H9 (cell line): Measurements from ENCODE around the gene GSG1L. TPM values are rescaled to one million over a fixed set of nuclear protein-coding genes. Genes with fewer than 3 reads are reported as not detected.

Source experiments
- DNase-seq: peaks from one replicate; pipeline ENCODE4 v3.0.0-alpha.2; 2017
- H2AFZ ChIP-seq: one replicate; pipeline ENCODE4 v1.6.1; 2013; ENCODE audit warnings: mild to moderate bottlenecking, low read length, control low read depth, moderate library complexity
- H2AK5ac ChIP-seq: 2 replicates; pipeline ENCODE4 v1.6.1; 2013; ENCODE audit warnings: low read length, control low read depth, mixed read lengths; ENCODE audit not compliant: insufficient read length
- H2BK120ac ChIP-seq: one replicate; pipeline ENCODE4 v1.6.1; 2013; ENCODE audit warnings: low read depth, mild to moderate bottlenecking, low read length, control low read depth, inconsistent platforms; ENCODE audit not compliant: poor library complexity, severe bottlenecking
- H2BK12ac ChIP-seq: 2 replicates; pipeline ENCODE4 v1.6.1; 2013; ENCODE audit warnings: low read length, control low read depth, mixed read lengths, low read depth; ENCODE audit not compliant: insufficient read length
- H2BK15ac ChIP-seq: 2 replicates; pipeline ENCODE4 v1.6.1; 2013; ENCODE audit warnings: low read depth, low read length, control low read depth
- H2BK20ac ChIP-seq: one replicate; pipeline ENCODE4 v1.6.1; 2013; ENCODE audit warnings: low read depth, mild to moderate bottlenecking, low read length, control low read depth, inconsistent platforms; ENCODE audit not compliant: poor library complexity, severe bottlenecking
- H2BK5ac ChIP-seq: 2 replicates; pipeline ENCODE4 v1.6.1; 2013; ENCODE audit warnings: low read length, control low read depth, mixed read lengths; ENCODE audit not compliant: insufficient read length
- H3K14ac ChIP-seq: 2 replicates; pipeline ENCODE4 v1.6.1; 2013; ENCODE audit warnings: low read length, control low read depth; ENCODE audit not compliant: insufficient read depth
- H3K18ac ChIP-seq: 2 replicates; pipeline ENCODE4 v1.6.1; 2013; ENCODE audit warnings: low read depth, mild to moderate bottlenecking, mixed read lengths, low read length, control low read depth; ENCODE audit not compliant: insufficient read length
- H3K23ac ChIP-seq: 2 replicates; pipeline ENCODE4 v1.6.1; 2013; ENCODE audit warnings: low read length, control low read depth, mixed read lengths, low read depth; ENCODE audit not compliant: insufficient read length
- H3K23me2 ChIP-seq: 2 replicates; pipeline ENCODE4 v1.6.1; 2013; ENCODE audit warnings: low read depth, mild to moderate bottlenecking, mixed read lengths, low read length, control low read depth; ENCODE audit not compliant: insufficient read length, poor library complexity, severe bottlenecking
- H3K27ac ChIP-seq: 2 replicates; pipeline ENCODE4 v1.5.1; 2013; ENCODE audit warnings: low read length, control low read depth, mixed read lengths, low read depth; ENCODE audit not compliant: insufficient read length
- H3K27me3 ChIP-seq: 2 replicates; pipeline ENCODE4 v1.6.1; 2013; ENCODE audit warnings: low read length, control low read depth, inconsistent platforms; ENCODE audit not compliant: insufficient read depth
- H3K4ac ChIP-seq: 2 replicates; pipeline ENCODE4 v1.6.1; 2013; ENCODE audit warnings: low read depth, mild to moderate bottlenecking, control low read depth, inconsistent platforms, low read length, moderate library complexity
- H3K4me1 ChIP-seq: 2 replicates; pipeline ENCODE4 v1.6.1; 2013; ENCODE audit warnings: low read length, control low read depth, inconsistent platforms; ENCODE audit not compliant: insufficient read depth
- H3K4me2 ChIP-seq: 2 replicates; pipeline ENCODE4 v1.6.1; 2013; ENCODE audit warnings: low read length, control low read depth, mixed read lengths; ENCODE audit not compliant: insufficient read length, insufficient read depth
- H3K56ac ChIP-seq: 2 replicates; pipeline ENCODE4 v1.6.1; 2013; ENCODE audit warnings: low read depth, mild to moderate bottlenecking, mixed read lengths, low read length, control low read depth; ENCODE audit not compliant: insufficient read length
- H3K79me1 ChIP-seq: 2 replicates; pipeline ENCODE4 v1.6.1; 2013; ENCODE audit warnings: low read depth, mild to moderate bottlenecking, moderate library complexity, low read length, control low read depth, inconsistent platforms; ENCODE audit not compliant: insufficient read depth, poor library complexity, severe bottlenecking
- H3K79me2 ChIP-seq: 2 replicates; pipeline ENCODE4 v1.6.1; 2013; ENCODE audit warnings: low read length, control low read depth, inconsistent platforms; ENCODE audit not compliant: insufficient read depth
- H3K9ac ChIP-seq: 2 replicates; pipeline ENCODE4 v1.6.1; 2013; ENCODE audit warnings: low read length, control low read depth, mixed read lengths; ENCODE audit not compliant: insufficient read length; ENCODE audit errors: extremely low read depth
- H3K9me3 ChIP-seq: one replicate; pipeline ENCODE4 v1.6.1; 2013; ENCODE audit warnings: low read depth, low read length, inconsistent platforms; ENCODE audit not compliant: control insufficient read depth
- H3T11ph ChIP-seq: one replicate; pipeline ENCODE4 v1.6.1; 2013; ENCODE audit warnings: mild to moderate bottlenecking, low read length, control low read depth, inconsistent platforms
- H4K20me1 ChIP-seq: one replicate; pipeline ENCODE4 v1.6.1; 2013; ENCODE audit not compliant: control insufficient read depth, insufficient read length, insufficient read depth
- H4K5ac ChIP-seq: 2 replicates; pipeline ENCODE4 v1.6.1; 2013; ENCODE audit warnings: low read depth, mild to moderate bottlenecking, mixed read lengths, low read length, control low read depth; ENCODE audit not compliant: insufficient read length
- H4K8ac ChIP-seq: replicated peaks from 2 replicates; pipeline ENCODE4 v1.6.1; 2013; ENCODE audit warnings: low read length, control low read depth, mixed read lengths, low read depth; ENCODE audit not compliant: insufficient read length
- H4K91ac ChIP-seq: 2 replicates; pipeline ENCODE4 v1.6.1; 2013; ENCODE audit warnings: low read depth, mild to moderate bottlenecking, moderate library complexity, mixed read lengths, low read length, control low read depth; ENCODE audit not compliant: insufficient read length
- H3K27ac Mint-ChIP-seq, 3 experiments: 2 replicates in 2 of 3; 3 replicates in 1 of 3; pipeline ENCODE4 v1.8.0; 2020 to 2021; ENCODE audit warnings: mixed read lengths in 3 of 3, mild to moderate bottlenecking in 1 of 3, moderate library complexity in 1 of 3
- H3K27me3 Mint-ChIP-seq: 2 replicates; pipeline ENCODE4 v1.8.0; 2021; ENCODE audit warnings: low read depth, mild to moderate bottlenecking, moderate library complexity, mixed read lengths
- H3K36me3 Mint-ChIP-seq, 3 experiments: 2 replicates in 2 of 3; 3 replicates in 1 of 3; pipeline ENCODE4 v1.8.0; 2020 to 2021; ENCODE audit warnings: low read depth in 3 of 3, mixed read lengths in 3 of 3; ENCODE audit not compliant: insufficient read depth in 1 of 3
- H3K4me1 Mint-ChIP-seq, 2 experiments: 2 replicates each; pipeline ENCODE4 v1.8.0; 2020; ENCODE audit warnings: mixed read lengths in 2 of 2
- H3K4me3 Mint-ChIP-seq, 2 experiments: 2 replicates in 1 of 2; 3 replicates in 1 of 2; pipeline ENCODE4 v1.8.0; 2020 to 2021; ENCODE audit warnings: mild to moderate bottlenecking in 2 of 2, mixed read lengths in 2 of 2, moderate library complexity in 1 of 2
- H3K9me3 Mint-ChIP-seq, 2 experiments: 2 replicates in 1 of 2; 3 replicates in 1 of 2; pipeline ENCODE4 v1.8.0; 2020; ENCODE audit warnings: mild to moderate bottlenecking in 2 of 2, mixed read lengths in 2 of 2, moderate library complexity in 1 of 2
- CTCF ChIP-seq: fragments of 200-600 bp; sonication (generic); conservative IDR thresholded peaks from 3 replicates; pipeline ENCODE4 v1.8.0; 2021; ENCODE audit warnings: antibody characterized with exemption, mild to moderate bottlenecking
- WGBS: extraction: QIAGEN DNeasy Blood & Tissue Kit; methylation state at CpG from one replicate; pipeline ENCODE4 v1.1.7; 2013; ENCODE audit warnings: missing lambda C conversion rate, low lambda C conversion rate, mixed read lengths; ENCODE audit not compliant: insufficient read length; ENCODE audit errors: extremely low coverage; 5-methylcytosine and 5-hydroxymethylcytosine counted together
- total RNA-seq: library from RNA; stranded (reverse); gene quantifications from 2 replicates; pipeline ENCODE4 v1.2.1, GENCODE V29; 2021

The GSG1L gene
- total RNA-seq, 1 experiment from 2014 or later: 0.35 TPM

- Histone ChIP-seq H4K5ac (no peak overlapping the region), H3K79me2 (no peaks in the 10 kb centered on the region), H2BK15ac (no peak overlapping the region), H3K23me2 (no peaks in the 10 kb centered on the region), H3K4me1 (no peaks in the 10 kb centered on the region), H3K79me1 (no peaks in the 10 kb centered on the region), H3K56ac (no peak overlapping the region), H3K4ac (no peak overlapping the region), H3K14ac (no peak overlapping the region), H4K20me1 (no peaks in the 10 kb centered on the region), H3K9me3 (no peaks in the 10 kb centered on the region), H4K8ac (no peak overlapping the region), H2BK5ac (no peak overlapping the region), H2AK5ac (no peak overlapping the region), H3K27me3 (no peaks in the 10 kb centered on the region), H2BK20ac (no peak overlapping the region), H2BK12ac (no peak overlapping the region), H3K23ac (no peak overlapping the region), H3K27ac (no peak overlapping the region), H3K9ac (no peak overlapping the region), H2AFZ (no peak overlapping the region), H3K18ac (no peak overlapping the region), H3K4me2 (no peak overlapping the region), H4K91ac (no peak overlapping the region), H3T11ph (no peak overlapping the region), H2BK120ac (no peak overlapping the region)
- no peak for TF ChIP-seq CTCF
- Mint-ChIP-seq H3K4me3 (no peak overlapping the region), H3K36me3 (no peaks in the 10 kb centered on the region), H3K9me3 (no peaks in the 10 kb centered on the region; a peak in 2 of 5 replicates), H3K4me1 (peaks cover 10 to 24% of the 10 kb centered on the region in 2 experiments), H3K27ac (no peak overlapping the region), H3K27me3 (peaks cover 13% of the 10 kb centered on the region)
- no CpG with 5 or more reads among the region's 4 CpGs for WGBS
- DNase-seq: no peak
Measured at GRCh38 chr16:27921134-27921533, 142.4 kb downstream of the GSG1L start.
